GM18861 (cell line): ENCODE results near the gene SETBP1.

Experiments
- ATAC-seq: cut with Tn5 transposase; IDR thresholded peaks from one replicate; pipeline ENCODE4 v1.9.1; 2021; ENCODE audit not compliant: unreplicated experiment

Gene SETBP1

DNA sequence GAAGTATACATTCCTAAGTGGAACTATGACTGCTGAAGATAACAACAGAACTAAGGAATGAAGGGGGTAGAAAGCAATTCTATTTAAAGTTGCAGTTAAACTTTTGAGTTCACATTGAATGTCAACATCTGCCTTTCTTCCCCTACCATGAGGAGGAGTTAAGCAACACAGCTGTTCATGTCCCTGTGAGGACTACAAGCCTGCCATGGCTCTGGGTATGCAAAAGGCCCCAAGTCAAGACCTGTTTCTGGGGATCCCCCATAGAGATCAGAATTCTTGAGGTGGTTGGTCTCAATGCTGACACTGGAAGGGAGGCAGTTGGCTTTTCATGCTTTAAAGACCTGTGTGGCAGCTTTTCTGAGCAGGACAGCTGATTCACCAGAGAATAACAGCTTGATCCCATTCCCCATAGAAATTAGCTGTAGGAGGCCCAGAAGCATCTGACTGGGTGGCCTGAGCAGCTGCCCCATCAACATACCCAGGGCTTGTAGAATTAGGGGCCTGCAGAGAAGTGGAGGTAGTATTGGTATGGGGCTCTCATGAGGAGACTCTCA is 131.0 kb downstream of the SETBP1 start:
- ATAC-seq = no peak

DNA sequence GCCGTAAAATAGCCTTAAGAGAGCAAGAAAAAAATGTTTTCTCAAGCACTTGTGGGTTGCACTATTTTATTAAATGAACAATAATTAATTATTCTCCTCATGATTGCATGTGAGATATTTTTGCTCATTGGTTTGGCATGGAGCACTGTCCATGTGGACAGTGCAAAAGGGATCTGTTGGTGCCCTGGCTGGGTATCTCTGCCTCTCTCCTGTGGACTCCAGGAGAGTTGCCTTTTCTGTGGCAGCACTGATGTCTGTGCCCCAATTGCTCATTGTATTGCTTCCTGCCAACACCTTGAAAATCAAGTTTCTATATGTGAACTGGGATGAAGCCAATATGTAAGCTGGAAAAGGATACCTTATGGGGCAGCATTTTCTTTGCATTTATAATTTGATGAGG is 131.7 kb downstream of the SETBP1 start:
- ATAC-seq = no peak

GRCh38 chr18:44813586-44813985 is 132.9 kb downstream of the SETBP1 start:
- no peak for ATAC-seq

GRCh38 chr18:44815108-44815507 is 134.4 kb downstream of the SETBP1 start:
- no peak for ATAC-seq

- ATAC-seq = no peak
These were observed 135.4 kb downstream of the SETBP1 start for GRCh38 chr18:44816050-44816449.

DNA sequence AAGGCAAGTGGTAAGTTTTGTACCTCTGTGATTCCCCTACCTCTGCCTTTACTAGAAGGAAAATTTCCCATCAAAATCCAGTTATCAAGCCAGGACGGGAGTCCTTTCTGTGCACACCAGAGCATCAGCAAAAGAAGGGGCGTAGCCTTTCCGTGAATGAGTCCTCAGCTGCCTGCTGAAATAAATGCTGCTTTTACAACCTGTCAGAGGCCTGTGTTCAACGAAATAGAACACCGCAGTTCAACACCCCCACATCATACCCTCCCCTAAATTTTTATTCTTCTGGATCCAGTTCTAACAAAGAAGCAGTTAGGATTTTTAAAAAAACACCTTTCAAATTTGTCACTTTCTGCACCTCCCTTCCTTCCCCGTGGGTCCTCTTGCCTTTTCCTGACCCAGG is 135.8 kb downstream of the SETBP1 start:
- no peak for ATAC-seq

GRCh38 chr18:44817831-44818473 is 137.3 kb downstream of the SETBP1 start:
- no peak for ATAC-seq

- ATAC-seq = no peak
These were observed 138.1 kb downstream of the SETBP1 start for GRCh38 chr18:44818668-44819403.

- ATAC-seq = no peak
These were observed 139.3 kb downstream of the SETBP1 start for GRCh38 chr18:44819944-44820510.

DNA sequence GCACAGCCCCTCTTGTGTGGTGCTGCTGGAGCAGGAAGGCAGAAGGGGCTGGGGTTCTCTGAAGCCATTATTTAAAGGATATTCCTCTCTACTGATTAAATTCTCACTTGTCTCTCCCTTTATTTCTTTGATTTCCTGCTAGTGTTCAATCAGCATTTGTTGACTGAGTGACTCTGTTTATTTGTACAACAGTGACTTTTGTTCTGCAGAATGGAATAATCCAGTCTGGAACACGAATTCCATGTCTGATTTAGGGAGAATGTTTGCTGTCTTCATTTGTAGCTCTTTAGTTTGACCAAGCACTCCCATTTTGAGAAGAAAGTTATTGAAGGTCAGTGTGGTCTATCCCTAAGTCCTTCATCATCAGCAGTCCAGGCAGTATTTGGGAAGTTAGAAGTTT is 141.2 kb downstream of the SETBP1 start:
- no peak for ATAC-seq

- no peak for ATAC-seq
These were observed 142.6 kb downstream of the SETBP1 start for GRCh38 chr18:44823286-44823685.

GRCh38 chr18:44823782-44824181 is 143.1 kb downstream of the SETBP1 start:
- ATAC-seq = no peak

DNA sequence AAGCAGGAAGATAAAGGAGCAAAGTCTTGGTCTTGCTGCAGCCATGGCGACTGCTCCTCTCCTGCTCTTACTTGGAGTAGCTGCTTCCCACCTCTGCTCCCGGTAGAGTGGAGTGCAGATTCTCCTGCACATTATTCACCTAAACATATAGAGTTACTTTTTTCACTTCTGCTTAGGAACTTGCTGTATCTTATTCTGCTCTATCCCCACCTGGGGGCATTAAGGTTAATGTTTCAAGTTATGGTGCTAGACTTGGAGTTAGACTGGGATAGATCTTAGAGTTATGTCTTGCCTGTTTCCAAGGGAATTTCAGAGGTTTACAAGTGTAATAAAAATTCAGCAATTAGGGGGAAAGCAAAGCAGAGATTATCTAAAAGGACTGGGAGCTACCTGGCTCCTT is 144.2 kb downstream of the SETBP1 start:
- no peak for ATAC-seq

GRCh38 chr18:44826418-44827259 is 146.0 kb downstream of the SETBP1 start:
- ATAC-seq = no peak

GRCh38 chr18:44828080-44828479 is 147.4 kb downstream of the SETBP1 start:
- no peak for ATAC-seq

GRCh38 chr18:44830581-44830980 is 149.9 kb downstream of the SETBP1 start:
- no peak for ATAC-seq

- no peak for ATAC-seq
These were observed 153.1 kb downstream of the SETBP1 start for GRCh38 chr18:44833786-44834185.

- no peak for ATAC-seq
These were observed 154.3 kb downstream of the SETBP1 start for GRCh38 chr18:44834867-44835469.

DNA sequence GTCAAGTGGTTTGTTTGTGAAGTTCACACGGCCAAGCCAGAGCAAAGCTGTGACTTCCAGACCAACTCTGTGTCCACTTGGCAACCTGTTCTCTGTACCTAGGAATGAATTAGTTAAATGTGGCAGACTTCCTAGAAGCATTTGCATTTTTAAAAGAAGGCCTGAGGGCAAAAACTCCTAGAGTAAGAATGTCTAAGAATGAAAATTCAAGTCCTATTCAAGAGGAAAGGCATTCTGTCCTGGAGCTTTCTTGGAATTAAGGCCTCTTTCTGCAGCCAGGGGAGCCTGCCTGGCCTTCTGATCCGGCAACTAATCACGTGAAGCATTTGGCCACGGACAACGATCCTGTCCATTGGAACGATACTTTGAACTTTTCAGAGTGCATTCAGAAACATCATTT is 155.0 kb downstream of the SETBP1 start:
- no peak for ATAC-seq

DNA sequence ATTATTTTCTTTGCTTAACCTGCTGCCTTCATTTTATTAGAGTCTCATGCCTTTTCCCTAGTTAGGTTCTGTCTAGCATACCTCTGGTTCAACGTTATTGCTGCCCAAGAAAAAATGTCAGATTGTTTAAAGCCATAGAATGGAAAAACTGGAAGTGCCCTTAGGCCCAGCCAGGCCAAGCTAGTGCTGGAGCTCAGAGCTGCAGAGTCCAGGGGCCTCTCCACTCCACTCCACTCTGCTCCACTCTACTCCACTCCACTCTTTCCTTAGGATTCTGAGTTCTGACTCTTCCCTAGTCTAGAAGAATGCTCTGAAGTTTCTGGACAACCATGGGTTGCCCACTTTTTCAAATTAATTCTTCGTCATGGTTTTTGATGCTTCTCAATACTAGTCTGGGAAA is 155.6 kb downstream of the SETBP1 start:
- no peak for ATAC-seq
